ENCODE results near the gene STK24.

STK24 gene

DNA sequence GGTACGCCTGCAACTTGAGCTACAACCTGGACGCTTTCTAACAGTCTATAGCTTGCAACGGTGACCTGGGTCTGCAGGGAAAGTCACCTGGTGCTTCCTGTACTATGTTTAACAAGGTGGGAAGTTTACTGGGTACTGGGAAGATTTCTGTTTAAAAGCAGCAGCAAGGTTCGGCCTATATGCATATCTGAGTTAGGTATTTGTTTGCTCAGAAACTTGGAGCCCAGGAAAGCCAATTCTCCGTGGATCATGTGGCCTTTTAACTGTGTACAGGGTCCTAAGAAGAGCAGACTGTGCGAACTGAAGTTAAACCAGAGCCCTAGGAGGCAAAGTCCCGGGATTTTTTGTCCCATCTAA, 103.1 kb downstream of the STK24 start:
- no peak for DNase-seq (ENCODE audit: low read depth in 2 of 2)

DNA sequence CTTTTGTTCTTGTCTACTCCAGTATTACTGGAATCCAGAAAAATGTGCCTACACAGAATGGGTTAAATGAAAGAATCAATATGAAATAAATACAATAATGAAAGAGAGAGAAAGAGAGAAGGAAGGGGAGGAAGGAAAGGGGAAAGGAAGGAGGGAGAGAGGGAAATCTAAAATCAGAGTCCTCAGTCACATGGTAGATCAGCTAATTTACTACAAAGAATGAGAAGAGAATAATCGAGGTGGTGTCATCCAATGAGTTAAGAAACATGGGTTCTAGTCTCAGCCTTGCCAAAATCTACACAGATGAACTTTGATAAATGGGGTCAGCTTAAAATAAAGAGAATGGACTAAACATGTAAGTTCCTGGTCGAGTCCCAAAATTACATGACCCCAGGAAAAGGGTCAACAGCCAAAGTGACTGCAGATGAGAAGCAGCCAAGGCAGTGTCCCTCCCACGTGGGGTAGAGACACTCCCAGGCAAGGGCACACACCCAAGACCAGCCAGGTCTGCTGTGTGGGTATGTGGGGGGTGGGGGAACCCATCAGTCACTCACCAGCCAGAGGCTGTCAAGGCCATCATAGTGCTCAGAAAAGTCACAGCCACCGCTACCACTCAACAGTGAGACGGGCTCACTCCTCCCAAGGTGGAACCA, 103.6 kb downstream of the STK24 start:
- DNase-seq (ENCODE audit: low read depth in 2 of 2): no peak

DNA sequence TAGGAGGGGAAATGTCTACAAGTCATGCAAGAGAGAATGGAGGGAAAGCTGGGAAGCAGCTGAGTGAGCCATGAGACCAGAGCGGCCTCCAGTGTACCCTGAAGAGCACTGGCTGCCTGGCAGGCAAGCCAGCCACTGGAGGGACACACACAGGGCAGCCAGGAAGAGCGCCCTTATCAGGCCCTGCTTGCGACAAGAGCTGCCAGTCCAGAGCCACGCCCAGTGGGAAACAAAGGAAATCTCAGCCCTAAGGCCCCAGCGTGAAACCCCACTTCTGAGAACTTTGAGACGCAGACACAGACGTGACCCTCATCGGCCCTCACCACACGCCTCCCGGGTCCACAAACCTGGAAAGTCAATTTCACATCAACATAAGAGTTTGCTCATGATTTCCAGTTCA, 105.0 kb downstream of the STK24 start:
- DNase-seq (ENCODE audit: low read depth in 2 of 2): no peak

DNA sequence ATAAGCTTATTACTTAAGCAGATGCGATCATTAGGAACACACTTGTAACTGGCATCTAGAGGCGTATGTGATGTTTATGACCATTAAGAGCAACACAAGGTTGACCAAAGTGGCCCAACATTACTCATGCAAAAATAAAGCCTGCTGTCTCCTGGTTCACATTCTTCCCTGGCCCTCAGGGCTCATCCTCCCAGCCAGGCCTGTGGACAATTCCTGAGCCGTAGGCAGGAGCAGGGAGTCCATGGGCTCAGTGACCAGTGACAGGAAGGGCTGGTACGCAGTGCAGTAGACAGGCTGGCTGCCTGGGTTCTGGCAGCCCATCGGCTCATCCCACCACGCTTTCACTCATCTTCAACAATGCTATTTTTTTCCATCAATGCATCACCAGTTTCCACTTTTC, 106.0 kb downstream of the STK24 start:
- no peak for DNase-seq (ENCODE audit: low read depth in 2 of 2)

GRCh38 chr13:98468929-98469328, 108.0 kb downstream of the STK24 start:
- no peak for DNase-seq (ENCODE audit: low read depth in 2 of 2)

DNA sequence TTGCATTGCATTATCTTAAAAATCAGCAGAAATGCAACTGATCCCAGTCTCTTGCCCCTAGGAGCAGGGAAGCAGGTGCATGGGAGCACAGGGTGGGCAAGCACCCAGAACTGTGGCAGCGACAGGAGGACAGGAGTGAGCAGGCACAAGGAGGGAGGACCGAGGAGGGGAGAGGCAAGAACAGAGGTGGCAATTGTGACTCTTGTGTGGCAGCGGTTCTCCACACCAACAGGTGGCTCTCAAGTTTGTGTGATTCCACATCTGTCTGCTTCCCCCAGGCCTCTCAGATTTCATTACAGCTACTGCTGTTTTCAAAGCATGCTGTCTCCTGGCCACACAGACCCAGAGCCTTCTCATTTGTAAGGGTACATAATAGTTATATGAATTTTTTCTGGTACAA, 108.5 kb downstream of the STK24 start:
- DNase-seq (ENCODE audit: low read depth in 2 of 2): no peak

GRCh38 chr13:98467263-98467985, 109.5 kb downstream of the STK24 start:
- no peak for DNase-seq (ENCODE audit: low read depth in 2 of 2)

DNA sequence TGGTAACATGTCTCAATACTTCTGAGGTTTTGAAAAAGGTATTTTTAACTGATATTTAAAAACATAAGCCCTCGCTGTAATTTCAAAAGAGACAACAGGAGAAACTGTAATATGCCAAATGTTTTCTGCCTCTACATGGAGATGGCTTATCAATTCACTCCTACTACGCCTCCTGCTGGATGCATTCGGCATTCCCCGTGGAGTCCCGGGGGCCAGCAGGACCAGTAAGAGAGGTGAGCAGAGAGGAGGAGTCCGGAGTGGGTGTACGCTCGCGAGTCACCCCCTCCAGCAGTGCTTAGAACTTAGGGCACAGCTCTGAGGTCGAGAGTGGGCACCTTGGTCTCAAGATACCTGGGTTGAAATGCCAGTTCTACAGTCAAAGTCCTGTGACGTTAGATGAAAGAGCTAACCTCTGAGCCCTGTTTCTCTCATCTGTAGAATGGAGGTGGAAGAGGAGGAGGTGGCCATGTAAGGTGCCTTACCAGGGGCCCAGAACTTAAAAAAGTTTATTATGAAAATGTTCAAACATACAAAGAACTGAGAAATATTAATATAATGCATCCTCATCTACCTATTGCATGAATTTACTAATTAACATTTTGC, 110.2 kb downstream of the STK24 start:
- peak; percentile 26 to 37 for DNase-seq (ENCODE audit: low read depth in 2 of 2)

DNA sequence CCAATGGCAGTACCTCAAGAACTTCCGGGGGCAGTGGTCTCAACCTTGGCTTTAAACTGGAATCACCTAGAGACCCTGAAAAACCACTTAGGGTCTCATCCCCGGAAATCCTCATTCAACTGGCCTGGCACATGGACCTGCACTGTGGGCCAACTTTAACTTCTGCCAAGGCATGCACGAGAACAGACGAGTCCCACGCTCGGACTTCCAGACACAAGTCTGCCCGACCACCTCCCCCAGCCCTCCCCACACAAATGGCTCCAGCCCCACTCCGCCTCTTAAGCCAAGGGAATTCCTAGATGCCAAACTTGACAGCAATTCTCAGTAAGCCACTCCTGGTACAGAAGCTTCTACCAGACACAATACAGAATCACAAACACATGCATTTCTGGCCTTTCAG, 114.0 kb downstream of the STK24 start:
- DNase-seq (ENCODE audit: low read depth in 2 of 2): no peak

- DNase-seq (ENCODE audit: low read depth in 2 of 2): no peak
Observed at GRCh38 chr13:98462241-98462882, 114.5 kb downstream of the STK24 start.

GRCh38 chr13:98461486-98462240, 115.2 kb downstream of the STK24 start:
- no peak for DNase-seq (ENCODE audit: low read depth in 2 of 2)

- DNase-seq (ENCODE audit: low read depth in 2 of 2): no peak
Observed at GRCh38 chr13:98460516-98460915, 116.4 kb downstream of the STK24 start.

GRCh38 chr13:98459721-98460370, 117.1 kb downstream of the STK24 start:
- no peak for DNase-seq (ENCODE audit: low read depth in 2 of 2)

GRCh38 chr13:98459171-98459681, 117.7 kb downstream of the STK24 start:
- no peak for DNase-seq (ENCODE audit: low read depth in 2 of 2)

DNA sequence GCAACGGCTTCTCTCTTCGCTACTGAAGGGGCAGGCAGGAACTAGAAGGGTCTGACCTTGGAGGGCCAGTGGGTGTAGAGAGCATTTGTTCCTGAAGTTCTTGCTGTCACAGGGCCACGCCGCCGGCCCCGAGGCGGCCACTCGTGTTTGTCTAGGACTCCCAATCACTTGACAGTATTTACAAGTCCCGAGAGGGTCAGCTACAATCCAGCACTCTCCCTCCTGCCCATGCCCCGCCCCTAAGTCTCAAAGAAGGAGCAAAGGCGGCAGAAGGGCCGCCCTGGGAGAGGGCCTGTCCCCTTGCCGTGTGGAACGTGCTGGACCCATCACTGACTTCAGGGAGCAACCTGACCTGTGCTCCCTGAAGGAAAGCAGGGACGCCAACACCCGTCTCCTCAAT, 118.5 kb downstream of the STK24 start:
- no peak for DNase-seq (ENCODE audit: low read depth in 2 of 2)

GRCh38 chr13:98457053-98457452, 119.9 kb downstream of the STK24 start:
- no peak for DNase-seq (ENCODE audit: low read depth in 2 of 2)

DNA sequence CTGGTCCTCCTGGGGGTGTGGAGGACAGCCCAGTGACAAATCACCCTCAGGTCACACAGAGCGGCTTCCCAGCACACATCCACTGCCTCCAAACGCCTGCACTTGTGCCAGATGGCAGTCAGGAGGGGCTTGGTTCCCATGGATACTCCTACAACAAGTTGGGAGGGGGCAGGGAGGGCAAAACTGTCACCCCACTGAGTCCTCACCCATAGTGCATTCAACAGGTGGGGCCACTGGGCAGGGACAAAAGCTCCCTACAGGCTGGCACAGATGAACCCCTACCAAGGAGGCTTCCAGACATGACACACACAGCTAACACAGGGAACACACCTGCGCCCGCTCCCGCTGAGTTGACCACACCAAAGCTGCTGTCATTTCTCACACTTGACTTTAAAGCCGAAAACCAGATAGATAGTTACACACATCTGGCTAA, 120.5 kb downstream of the STK24 start:
- no peak for DNase-seq (ENCODE audit: low read depth in 2 of 2)

DNA sequence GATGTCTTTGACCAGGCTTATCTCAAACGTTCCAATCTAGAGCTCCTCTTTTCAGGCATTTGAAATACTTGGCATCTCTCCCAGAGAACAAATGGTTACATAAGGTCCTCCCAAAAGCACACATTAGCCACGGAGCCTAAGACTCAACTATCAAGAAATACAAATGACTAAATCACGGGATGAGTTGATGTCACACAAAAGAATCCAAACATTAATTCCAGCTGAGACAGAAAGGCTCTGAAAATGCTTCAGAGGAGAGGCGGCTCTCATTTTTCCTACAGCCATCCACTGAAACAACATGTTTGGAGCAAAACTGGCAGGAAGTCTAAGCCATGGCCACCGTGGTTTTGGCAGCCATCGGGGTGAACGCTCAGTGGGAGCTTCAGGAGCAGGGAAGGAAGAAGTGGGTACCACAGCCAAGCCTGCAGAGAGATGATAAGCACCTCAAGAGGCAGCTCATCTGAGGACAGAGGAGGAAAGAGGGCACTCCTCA, 122.5 kb downstream of the STK24 start:
- no peak for DNase-seq (ENCODE audit: low read depth in 2 of 2)

GRCh38 chr13:98452851-98453843, 123.8 kb downstream of the STK24 start:
- DNase-seq (ENCODE audit: low read depth in 2 of 2): no peak
